ENCODE measurements around the gene CKAP5.

CKAP5 gene

GRCh38 chr11:46747150-46747549 is 98.9 kb downstream of the CKAP5 start:
- Histone ChIP-seq H2AFZ (ENCODE audit: low read length) (no peak overlapping the region), H3K4me1 (ENCODE audit: insufficient read depth, low read length, poor library complexity, severe bottlenecking) (no peaks in the 10 kb centered on the region), H3K36me3 (ENCODE audit: insufficient read depth, low read length) (peaks cover 94% of the 10 kb centered on the region), H4K20me1 (ENCODE audit: insufficient read depth, low read length, poor library complexity, severe bottlenecking) (no peaks in the 10 kb centered on the region), H3K9me2 (replicated peaks; ENCODE audit: low read depth, low read length) (no peaks in the 10 kb centered on the region), H3F3A (ENCODE audit: low read depth) (no peaks in the 10 kb centered on the region), H3K9ac (ENCODE audit: low read depth, low read length, poor library complexity, severe bottlenecking) (no peak overlapping the region), H3K9me3 (ENCODE audit: insufficient read depth, low read depth, low read length) (no peaks in the 10 kb centered on the region), H3K27me3 (ENCODE audit: insufficient read depth, low read length, poor library complexity, severe bottlenecking) (no peaks in the 10 kb centered on the region), H3K79me2 (ENCODE audit: insufficient read depth, low read length) (no peaks in the 10 kb centered on the region), H3K4me2 (ENCODE audit: low read depth, low read length, poor library complexity, severe bottlenecking) (no peak overlapping the region), H3K4me3 (ENCODE audit: low read length, poor library complexity, severe bottlenecking) (no peak overlapping the region)
- TF ChIP-seq CTCF (conservative IDR thresholded peaks at IDR 0.05; ENCODE audit: low read length), result no peak
- no peak for TF ChIP-seq EZH2phosphoT487 (IDR thresholded peaks at IDR 0.05; ENCODE audit: borderline replicate concordance)

- Histone ChIP-seq H3K79me2 (ENCODE audit: insufficient read depth, low read length) (no peaks in the 10 kb centered on the region), H2AFZ (ENCODE audit: low read length) (no peak overlapping the region), H3K36me3 (ENCODE audit: insufficient read depth, low read length) (peaks cover 95% of the 10 kb centered on the region), H3K4me3 (ENCODE audit: low read length, poor library complexity, severe bottlenecking) (no peak overlapping the region), H3K9me3 (ENCODE audit: insufficient read depth, low read depth, low read length) (no peaks in the 10 kb centered on the region), H3K27me3 (ENCODE audit: insufficient read depth, low read length, poor library complexity, severe bottlenecking) (no peaks in the 10 kb centered on the region), H3K4me1 (ENCODE audit: insufficient read depth, low read length, poor library complexity, severe bottlenecking) (no peaks in the 10 kb centered on the region), H3K9ac (ENCODE audit: low read depth, low read length, poor library complexity, severe bottlenecking) (no peak overlapping the region), H3F3A (ENCODE audit: low read depth) (no peaks in the 10 kb centered on the region), H3K4me2 (ENCODE audit: low read depth, low read length, poor library complexity, severe bottlenecking) (no peak overlapping the region), H3K9me2 (replicated peaks; ENCODE audit: low read depth, low read length) (no peaks in the 10 kb centered on the region), H4K20me1 (ENCODE audit: insufficient read depth, low read length, poor library complexity, severe bottlenecking) (no peaks in the 10 kb centered on the region)
- TF ChIP-seq CTCF (conservative IDR thresholded peaks at IDR 0.05; ENCODE audit: low read length) (no peak), EZH2phosphoT487 (IDR thresholded peaks at IDR 0.05; ENCODE audit: borderline replicate concordance) (no peak)
Measured at GRCh38 chr11:46745995-46746394, 100.1 kb downstream of the CKAP5 start.

GRCh38 chr11:46745328-46745727 is 100.8 kb downstream of the CKAP5 start:
- H3K9me2 ChIP-seq (replicated peaks; ENCODE audit: low read depth, low read length), result no peaks in the 10 kb centered on the region
- H4K20me1 ChIP-seq (ENCODE audit: insufficient read depth, low read length, poor library complexity, severe bottlenecking), result no peaks in the 10 kb centered on the region
- no peak overlapping the region for H2AFZ ChIP-seq (ENCODE audit: low read length)
- H3K4me1 ChIP-seq (ENCODE audit: insufficient read depth, low read length, poor library complexity, severe bottlenecking), result no peaks in the 10 kb centered on the region
- no peaks in the 10 kb centered on the region for H3K79me2 ChIP-seq (ENCODE audit: insufficient read depth, low read length)
- no peaks in the 10 kb centered on the region for H3K27me3 ChIP-seq (ENCODE audit: insufficient read depth, low read length, poor library complexity, severe bottlenecking)
- no peaks in the 10 kb centered on the region for H3K9me3 ChIP-seq (ENCODE audit: insufficient read depth, low read depth, low read length)
- H3K4me3 ChIP-seq (ENCODE audit: low read length, poor library complexity, severe bottlenecking), result no peak overlapping the region
- TF ChIP-seq EZH2phosphoT487 (IDR thresholded peaks at IDR 0.05; ENCODE audit: borderline replicate concordance) (no peak), CTCF (conservative IDR thresholded peaks at IDR 0.05; ENCODE audit: low read length) (no peak)
- no peak overlapping the region for H3K9ac ChIP-seq (ENCODE audit: low read depth, low read length, poor library complexity, severe bottlenecking)
- H3K4me2 ChIP-seq (ENCODE audit: low read depth, low read length, poor library complexity, severe bottlenecking), result no peak overlapping the region
- H3F3A ChIP-seq (ENCODE audit: low read depth), result no peaks in the 10 kb centered on the region
- H3K36me3 ChIP-seq (ENCODE audit: insufficient read depth, low read length), result peaks cover 89% of the 10 kb centered on the region

All from Loucy (cell line).